Pancreas (tissue), 10 donors: ENCODE measurements around the gene RITA1. TPM values are rescaled to one million over a fixed set of nuclear protein-coding genes. Genes with fewer than 3 reads are reported as not detected.

Source experiments
- ATAC-seq, 4 donors: fragments of 200-7000 bp; cut with Tn5 transposase; one replicate each; pipeline versions ENCODE4 v1.8.0 to v1.9.1; 2020; ENCODE audit warnings: mild to moderate bottlenecking in 4 of 4, moderate library complexity in 4 of 4
- DNase-seq, 6 donors: peaks; one replicate each; pipeline ENCODE4 v3.0.0-alpha.2; 2020
- FAIRE-seq: peaks from 2 replicates; lab custom pipeline; 2012; peaks lifted over from hg19 to GRCh38; lab: Jason Lieb, UNC
- H3K27ac ChIP-seq, 4 donors: fragments of 200-600 bp; sonication (generic); 1 replicate in 3 of 4; 2 replicates in 1 of 4; pipeline versions ENCODE4 v1.5.0 to v1.8.0; 2020
- H3K27me3 ChIP-seq, 4 donors: fragments of 200-600 bp; one replicate each; pipeline ENCODE4 v1.8.0; 2021
- H3K36me3 ChIP-seq, 3 donors: fragments of 200-600 bp; sonication (generic) in 1 of 3; one replicate each; pipeline versions ENCODE4 v1.5.0 to v1.8.0; 2020 to 2021
- H3K4me1 ChIP-seq, 3 donors: fragments of 200-600 bp; one replicate each; pipeline ENCODE4 v1.8.0; 2021
- H3K4me3 ChIP-seq, 4 donors: fragments of 200-600 bp; sonication (generic) in 2 of 4; one replicate each; pipeline versions ENCODE4 v1.5.0 to v1.8.0; 2020 to 2021
- H3K9me3 ChIP-seq, 4 donors: fragments of 200-600 bp; one replicate each; pipeline ENCODE4 v1.8.0; 2021
- CTCF ChIP-seq, 4 donors: fragments of 200-600 bp; sonication (generic) in 3 of 4; IDR thresholded peaks; one replicate each; pipeline versions ENCODE4 v1.5.0 to v1.8.0; 2021; ENCODE audit warnings: antibody characterized with exemption in 4 of 4
- WGBS, 2 donors: extraction: QIAGEN DNeasy Blood & Tissue Kit; methylation state at CpG; one replicate each; pipeline ENCODE4 v1.1.7; 2013; 5-methylcytosine and 5-hydroxymethylcytosine counted together
- intact Hi-C, 3 donors: fragments of 100-400 bp; cut with DNase I; formaldehyde crosslinking; loops; one replicate each; pipeline versions ENCODE4 v1.11.1 to v1.14.2; 2022
- polyA plus RNA-seq, 2 donors: library from polyadenylated mRNA; stranded (reverse); fragments of 200-250 nt; gene quantifications; one replicate each; pipeline ENCODE4 v1.2.3, GENCODE V29; 2013
- total RNA-seq, 6 donors: library from RNA; stranded (reverse); fragmentation: NEBNext Ultra II Directional in 4 of 6; extraction: Animal tissue kit (Norgen Biotek cat#: 25700) in 4 of 6; gene quantifications; one replicate each; pipeline versions ENCODE4 v1.2.1 to v1.2.4, GENCODE V29; 2021 to 2023
- donor health status: healthy with polysubstance abuse.
- donor health status: DM: no; HTN: no; CAD: no; lungs with moderate emphysema.
- donor health status: DM: no; HTN: no; CAD: no.
- donor health status: control.
- donor health status: control.
- donor health status: Bipolar disorder and iron deficiency.
- donor health status: DM: yes; HTN: yes; CAD: no.
- donor health status: DM: no; HTN: no; CAD: no.
- donor health status: DM: no; HTN: no; CAD: no.
- donor health status: DM: yes; HTN: yes; CAD: no.

The RITA1 gene
- total and polyA plus RNA-seq, 8 donors, result 4.8 to 8.9 (median 5.4) TPM

DNA sequence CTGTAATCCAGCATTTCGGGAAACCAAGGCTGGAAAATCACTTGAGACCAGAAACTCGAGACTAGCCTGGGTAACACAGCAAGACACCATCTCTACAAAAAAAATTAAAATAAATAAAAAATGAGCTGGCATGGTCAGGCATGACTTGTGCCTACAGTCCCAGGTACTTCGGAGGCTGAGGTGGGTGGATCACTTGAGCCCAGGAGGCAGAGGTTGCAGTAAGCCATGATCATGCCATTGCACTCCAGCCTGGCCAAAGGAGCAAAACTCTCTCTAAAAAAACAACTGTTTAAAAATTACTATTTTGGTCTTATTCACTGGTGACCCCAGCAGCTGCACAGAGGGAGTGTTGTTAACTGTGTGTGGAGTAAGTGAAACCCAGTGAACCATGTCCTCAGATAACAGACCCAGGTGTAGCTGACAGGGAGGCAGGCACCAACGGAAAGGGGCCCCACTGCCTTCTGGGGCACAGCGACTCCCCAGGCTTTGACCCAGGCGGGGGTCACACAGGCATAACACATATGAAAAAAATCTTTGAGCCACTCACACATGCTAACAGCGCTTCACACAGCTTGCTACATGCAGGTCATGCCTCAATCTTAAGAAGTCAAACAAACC is 12.3 kb upstream of the RITA1 start:
- 84% methylated on average over 7 of the region's 7 CpGs for WGBS, 2 donors
- H3K36me3 ChIP-seq, result peaks cover 7 to 76% (median 51%) of the 10 kb centered on the region in 3 donors
- no peaks in the 10 kb centered on the region for H3K9me3 ChIP-seq
- no peak for DNase-seq
- H3K4me3 ChIP-seq, result no peak overlapping the region
- intact Hi-C loops, result loop anchor here in 1 of 3 donors (5.0 kb wide), 1 partner anchor 121 kb away; no protein-coding TSS in a partner anchor
- no peak for TF ChIP-seq CTCF (IDR thresholded peaks at IDR 0.05)
- no peak for FAIRE-seq
- H3K4me1 ChIP-seq, result no peaks in the 10 kb centered on the region
- no peak for ATAC-seq
- H3K27ac ChIP-seq, result no peak overlapping the region
- H3K27me3 ChIP-seq, result no peaks in the 10 kb centered on the region

- 53% methylated on average over 29 to 32 of the region's 32 CpGs for WGBS, 2 donors
- peak; percentile 98 to 99 (median 98) for TF ChIP-seq CTCF (IDR thresholded peaks at IDR 0.05)
- DNase-seq, result peak; percentile 52 to 94 (median 82)
- Histone ChIP-seq H3K9me3 (no peaks in the 10 kb centered on the region), H3K36me3 (peaks cover 7 to 81% (median 57%) of the 10 kb centered on the region in 3 donors), H3K27ac (no peak overlapping the region), H3K4me3 (no peak overlapping the region), H3K4me1 (no peaks in the 10 kb centered on the region), H3K27me3 (no peaks in the 10 kb centered on the region)
- intact Hi-C loops, result loop anchor here in 1 of 3 donors (5.0 kb wide), 1 partner anchor 122 kb away; no protein-coding TSS in a partner anchor
- ATAC-seq, result peak; percentile 78 to 97 (median 90)
- FAIRE-seq, result no peak
Observed at GRCh38 chr12:113174461-113175384, 10.8 kb upstream of the RITA1 start.

DNA sequence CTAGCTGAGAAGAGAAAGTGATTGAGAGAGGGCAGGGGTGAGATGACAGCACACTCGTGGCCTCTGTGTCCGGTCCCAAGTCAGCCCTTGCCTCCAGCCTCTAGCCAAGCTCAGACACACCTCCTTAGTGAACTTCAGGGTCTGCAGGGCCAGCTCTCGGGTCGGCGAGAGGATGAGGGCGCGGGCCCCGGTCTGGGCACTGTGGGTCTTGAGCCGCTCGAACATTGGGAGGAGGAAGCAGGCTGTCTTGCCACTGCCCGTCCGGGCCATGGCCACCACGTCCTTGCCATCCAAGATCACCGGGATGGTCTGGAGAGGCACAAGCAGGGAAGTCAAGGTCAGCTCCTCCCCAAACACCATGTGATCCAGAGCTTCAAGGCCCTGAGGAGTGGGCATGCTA is 6.5 kb upstream of the RITA1 start:
- Histone ChIP-seq H3K36me3 (peaks cover 3 to 48% (median 25%) of the 10 kb centered on the region in 3 donors), H3K4me3 (no peak overlapping the region), H3K27me3 (no peaks in the 10 kb centered on the region), H3K4me1 (peaks cover 0 to 5% (median 2%) of the 10 kb centered on the region in 3 donors), H3K9me3 (no peaks in the 10 kb centered on the region), H3K27ac (no peak overlapping the region)
- FAIRE-seq (no peak), DNase-seq (no peak), ATAC-seq (no peak)
- no peak for TF ChIP-seq CTCF (IDR thresholded peaks at IDR 0.05)
- intact Hi-C loops, result loop anchor here in 1 of 3 donors (1.0 kb wide), 1 partner anchor 129 kb away; no protein-coding TSS in a partner anchor
- 86 to 88% methylated on average over 14 of the region's 14 CpGs for WGBS, 2 donors

DNA sequence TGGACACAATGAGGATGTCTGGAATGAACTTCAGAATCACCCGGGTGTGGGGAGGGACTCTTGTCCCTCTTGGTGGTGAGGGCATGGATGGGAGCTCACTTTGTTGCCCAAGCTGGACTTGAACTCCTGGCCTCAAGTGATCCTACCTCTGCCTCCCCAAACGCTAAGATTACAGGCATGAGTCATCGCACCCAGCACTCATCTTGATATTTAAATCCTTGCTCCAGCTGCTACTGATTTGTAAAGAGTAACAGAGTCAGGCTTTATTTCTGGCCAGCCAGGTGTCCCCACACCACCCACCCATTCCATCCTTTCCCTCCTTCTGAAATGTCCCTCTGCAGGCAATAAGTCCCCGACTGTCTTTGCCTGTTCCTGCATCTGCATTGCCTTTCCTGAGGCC is 5.2 kb upstream of the RITA1 start:
- no peak for FAIRE-seq
- WGBS, 2 donors, result 71 to 74% methylated on average over 4 of the region's 4 CpGs
- no peak for TF ChIP-seq CTCF (IDR thresholded peaks at IDR 0.05)
- Histone ChIP-seq H3K4me3 (no peak overlapping the region), H3K36me3 (peaks cover 3 to 45% (median 25%) of the 10 kb centered on the region in 3 donors), H3K4me1 (peaks cover 0 to 8% (median 6%) of the 10 kb centered on the region in 3 donors), H3K27ac (no peak overlapping the region), H3K27me3 (no peaks in the 10 kb centered on the region), H3K9me3 (no peaks in the 10 kb centered on the region)
- intact Hi-C loops, result no loop called here
- ATAC-seq, result no peak
- no peak for DNase-seq
